SK-N-SH (cell line): ENCODE data around the gene NRGN.

Experiments
- CTCF ChIP-seq: fragments of 200-600 bp; sonication (generic); IDR thresholded peaks from 2 replicates; pipeline ENCODE4 v1.6.1; 2017; ENCODE audit warnings: antibody characterized with exemption, mild to moderate bottlenecking, moderate library complexity
- EP300 ChIP-seq, 2 experiments: IDR thresholded peaks; 2 replicates each; pipeline versions ENCODE4 v1.4.0 to v1.6.1; 2012; ENCODE audit warnings: borderline replicate concordance in 1 of 2, low read depth in 1 of 2, low read length in 1 of 2
- EZH2phosphoT487 ChIP-seq: fragments of 200-600 bp; sonication (generic); IDR thresholded peaks from 2 replicates; pipeline ENCODE4 v1.6.1; 2017; ENCODE audit warnings: low read depth, mixed run types, mild to moderate bottlenecking, antibody characterized with exemption, moderate library complexity, borderline replicate concordance
- MXI1 ChIP-seq: IDR thresholded peaks from 2 replicates; pipeline ENCODE4 v1.6.1; 2012; ENCODE audit warnings: mild to moderate bottlenecking, low read depth, low read length, improper control_type of control experiment
- NFIC ChIP-seq: IDR thresholded peaks from 2 replicates; pipeline ENCODE4 v1.4.0; 2012; ENCODE audit warnings: borderline replicate concordance
- NRF1 ChIP-seq: IDR thresholded peaks from 2 replicates; pipeline ENCODE4 v1.6.1; 2012; ENCODE audit warnings: low read depth, mild to moderate bottlenecking, low read length
- PBX3 ChIP-seq: IDR thresholded peaks from 2 replicates; pipeline ENCODE4; 2012
- POLR2AphosphoS5 ChIP-seq: IDR thresholded peaks from 2 replicates; pipeline ENCODE4 v1.6.1; 2012; ENCODE audit warnings: low read depth, low read length
- RFX5 ChIP-seq: IDR thresholded peaks from 2 replicates; pipeline ENCODE4 v1.6.1; 2012; ENCODE audit warnings: mild to moderate bottlenecking, improper control_type of control experiment, low read length
- SIN3A ChIP-seq: IDR thresholded peaks from 2 replicates; pipeline ENCODE4 v1.6.1; 2012; ENCODE audit warnings: low read depth, mild to moderate bottlenecking, low read length, moderate library complexity, borderline replicate concordance
- TAF1 ChIP-seq: IDR thresholded peaks from 2 replicates; pipeline ENCODE4 v1.6.1; 2012; ENCODE audit warnings: low read depth, mild to moderate bottlenecking, low read length, moderate library complexity, borderline replicate concordance
- USF2 ChIP-seq: fragments of 150-350 bp; IDR thresholded peaks from 2 replicates; pipeline ENCODE4 v1.6.1; 2017; ENCODE audit warnings: antibody characterized with exemption, low read length, low read depth, borderline replicate concordance

GRCh38 chr11:124732230-124732629 lies 7.5 kb upstream of the NRGN start:
- TF ChIP-seq CTCF (no peak), MXI1 (no peak), EP300 (IDR thresholded peaks at IDR 0.05; ENCODE audit: borderline replicate concordance in 1 of 2, low read depth in 1 of 2, low read length in 1 of 2) (no peak), EZH2phosphoT487 (no peak), PBX3 (no peak), SIN3A (no peak), RFX5 (no peak), TAF1 (no peak), NRF1 (no peak), POLR2AphosphoS5 (no peak), NFIC (no peak), USF2 (no peak)
